Measurements from ENCODE around the gene NAALADL1.
"Not testable (repeated sequence)": the region's sequence is repeated elsewhere in the genome, so short reads cannot be mapped to it uniquely, and the experiment has no call there.

Gene NAALADL1

DNA sequence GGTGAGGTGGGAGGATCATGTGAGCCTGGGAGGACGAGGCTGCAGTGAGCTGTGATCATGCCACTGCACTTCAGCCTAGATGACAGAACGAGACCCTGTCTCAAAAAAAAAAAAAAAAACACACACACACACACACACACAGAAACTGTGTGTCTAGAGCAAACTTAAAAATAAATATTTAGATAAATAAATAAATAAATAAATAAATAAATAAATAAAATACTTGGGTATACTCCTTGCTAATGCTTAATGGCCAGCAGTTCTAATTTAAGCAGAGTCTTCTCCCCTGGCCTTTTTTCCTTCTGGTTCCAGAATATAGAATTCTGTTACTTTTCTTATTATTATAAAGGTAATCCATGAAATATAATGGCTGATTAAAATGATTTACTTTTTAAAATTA is 49.5 kb downstream of the NAALADL1 start:
- DNase-seq = no peak

DNA sequence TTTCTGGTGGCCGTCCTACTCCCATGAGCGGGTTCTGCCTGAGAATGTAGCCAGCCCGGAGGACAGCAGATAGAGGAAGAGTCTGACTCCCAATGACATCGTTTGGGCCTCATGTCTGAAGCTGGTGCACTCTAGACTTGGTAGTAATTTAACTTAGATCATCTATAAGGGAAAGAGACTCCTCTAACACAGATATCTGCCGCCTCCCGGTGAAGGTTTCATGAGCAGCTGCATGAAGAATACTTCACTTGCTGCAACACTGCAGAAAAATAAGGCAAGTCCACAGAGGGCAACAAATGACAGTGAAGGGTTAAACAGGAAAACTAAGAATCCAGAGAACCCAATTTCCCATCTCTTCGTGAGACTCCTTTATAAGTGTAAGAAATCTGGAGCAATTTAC is 50.3 kb downstream of the NAALADL1 start:
- DNase-seq = no peak

DNA sequence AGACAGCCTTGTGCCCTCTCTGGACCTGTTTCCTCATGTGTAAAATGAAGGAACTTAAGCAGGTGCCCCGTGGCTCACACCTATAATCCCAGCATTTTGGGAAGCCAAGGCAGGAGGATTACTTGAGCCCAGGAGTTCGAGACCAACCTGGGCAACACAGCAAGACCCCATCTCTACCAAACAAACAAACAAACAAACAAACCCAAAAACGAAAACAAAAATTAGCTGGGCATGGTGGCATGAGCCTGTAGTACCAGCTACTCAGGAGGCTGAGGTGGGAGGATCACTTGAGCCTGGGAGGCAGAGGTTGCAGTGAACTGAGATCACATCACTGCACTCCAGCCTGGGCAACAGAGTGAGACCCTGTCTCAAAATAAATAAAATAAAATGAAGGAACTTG is 54.4 kb downstream of the NAALADL1 start:
- not testable (repeated sequence) for DNase-seq

DNA sequence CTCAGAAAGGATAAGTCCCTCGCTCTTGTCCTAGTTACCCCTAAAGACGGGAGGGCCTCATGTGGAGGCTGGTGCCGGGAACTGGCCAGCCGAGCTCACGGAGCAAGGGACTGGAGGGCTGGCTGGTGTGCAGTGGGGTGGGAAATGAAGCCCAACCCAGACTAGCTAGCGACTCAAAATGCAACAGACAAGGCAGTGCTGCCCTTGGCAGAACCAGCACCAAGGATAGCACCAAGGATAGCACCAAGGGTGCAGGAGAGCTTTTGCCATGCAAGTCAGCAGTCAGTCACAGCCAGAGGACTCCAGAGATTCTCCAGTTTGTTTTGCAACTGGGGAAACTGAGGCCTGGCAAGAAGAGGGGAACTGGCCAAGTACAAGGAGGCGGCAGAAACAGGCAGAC is 55.1 kb downstream of the NAALADL1 start:
- no peak for DNase-seq

DNA sequence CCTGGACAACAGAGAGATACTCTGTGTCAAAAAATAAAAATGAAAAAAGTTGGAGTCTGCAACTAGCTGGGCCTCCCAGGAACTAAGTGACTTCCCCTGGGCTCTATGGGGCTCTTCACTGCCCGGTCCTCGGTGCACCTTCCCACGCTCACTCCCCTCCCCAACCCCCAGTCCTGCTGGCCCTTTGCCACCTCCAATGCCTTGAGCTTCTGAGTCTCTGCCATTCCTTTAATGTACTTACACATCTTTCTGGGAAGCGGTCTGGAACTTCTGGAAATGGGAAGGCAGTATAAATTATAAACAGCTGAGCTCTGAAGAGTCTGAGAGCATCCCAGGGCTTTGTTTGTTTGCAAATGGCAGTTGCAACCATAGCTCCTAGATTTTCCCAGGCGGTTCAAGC is 55.6 kb downstream of the NAALADL1 start:
- no peak for DNase-seq

DNA sequence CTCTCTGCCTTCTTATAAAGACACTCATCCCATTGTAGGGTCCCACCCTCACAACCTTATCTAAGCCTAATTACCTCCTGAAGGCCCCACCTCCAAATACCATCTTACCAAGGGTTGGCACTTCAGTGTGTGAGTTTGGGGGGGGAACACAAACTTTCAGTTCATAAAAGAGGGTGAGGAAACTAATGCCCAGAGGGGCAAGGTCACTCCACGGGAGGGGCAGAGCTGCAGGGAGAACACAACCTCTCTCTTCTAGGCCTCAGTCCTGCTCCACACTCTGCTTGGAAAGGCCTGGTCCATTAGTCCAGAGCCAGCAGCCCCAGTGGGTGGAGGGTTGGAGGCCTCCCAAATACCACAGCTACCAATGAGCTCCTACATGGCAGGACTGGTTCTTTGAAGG is 58.9 kb downstream of the NAALADL1 start:
- no peak for DNase-seq

DNA sequence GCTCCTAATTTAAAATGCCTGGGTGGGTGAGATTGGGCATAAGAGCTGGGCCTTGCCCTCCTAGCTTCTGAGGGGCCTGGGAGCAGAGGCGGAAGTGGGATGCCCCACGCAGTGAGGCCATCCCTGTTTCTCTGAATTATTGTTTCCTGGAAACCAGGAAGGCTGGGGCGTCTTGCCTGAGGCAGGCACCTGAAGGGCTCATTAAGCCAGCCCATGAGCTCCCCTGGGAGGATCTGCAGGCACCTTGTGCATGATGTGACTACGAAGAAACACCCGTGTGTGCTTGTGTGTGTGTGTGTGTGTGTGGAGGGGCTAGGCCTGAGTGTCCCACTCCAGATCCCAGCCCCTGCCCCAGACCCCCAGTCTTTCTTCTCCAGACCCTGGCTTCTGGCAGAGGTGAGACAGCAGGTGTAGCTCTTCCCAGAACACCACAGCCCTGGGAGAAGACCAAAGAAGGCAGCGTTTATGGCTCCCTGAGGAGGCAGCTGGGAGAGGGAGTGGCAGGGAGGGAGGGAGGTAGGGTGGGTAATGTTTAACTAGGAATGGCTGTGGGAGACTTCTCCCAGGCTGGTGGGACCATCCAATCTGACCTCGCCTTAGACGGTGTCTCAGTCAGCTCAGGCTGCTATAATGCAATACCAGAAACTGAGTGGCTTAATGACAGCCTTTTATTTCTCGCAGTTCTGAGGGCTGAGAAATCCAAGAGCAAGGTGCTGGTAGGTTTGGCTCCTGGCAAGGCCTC is 59.5 kb downstream of the NAALADL1 start:
- DNase-seq = no peak

DNA sequence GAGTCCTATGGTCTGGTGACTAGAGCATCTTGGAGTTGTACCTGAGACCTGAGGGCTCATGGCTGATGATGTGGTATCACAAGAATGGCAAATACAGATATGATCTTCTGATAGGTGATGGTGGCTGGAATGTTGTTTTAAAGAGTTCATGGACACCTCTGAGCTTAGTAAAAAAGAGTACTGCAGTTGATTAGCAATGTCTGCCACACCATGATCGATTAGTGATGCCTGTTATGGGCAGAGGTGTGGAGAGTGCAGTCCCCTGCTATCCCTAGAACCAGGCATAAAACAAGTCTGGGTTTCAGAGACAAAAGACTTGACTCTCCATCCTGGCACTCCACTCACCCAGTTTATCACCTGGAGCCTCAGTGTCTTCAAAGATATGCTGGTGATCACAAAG is 60.2 kb downstream of the NAALADL1 start:
- no peak for DNase-seq

DNA sequence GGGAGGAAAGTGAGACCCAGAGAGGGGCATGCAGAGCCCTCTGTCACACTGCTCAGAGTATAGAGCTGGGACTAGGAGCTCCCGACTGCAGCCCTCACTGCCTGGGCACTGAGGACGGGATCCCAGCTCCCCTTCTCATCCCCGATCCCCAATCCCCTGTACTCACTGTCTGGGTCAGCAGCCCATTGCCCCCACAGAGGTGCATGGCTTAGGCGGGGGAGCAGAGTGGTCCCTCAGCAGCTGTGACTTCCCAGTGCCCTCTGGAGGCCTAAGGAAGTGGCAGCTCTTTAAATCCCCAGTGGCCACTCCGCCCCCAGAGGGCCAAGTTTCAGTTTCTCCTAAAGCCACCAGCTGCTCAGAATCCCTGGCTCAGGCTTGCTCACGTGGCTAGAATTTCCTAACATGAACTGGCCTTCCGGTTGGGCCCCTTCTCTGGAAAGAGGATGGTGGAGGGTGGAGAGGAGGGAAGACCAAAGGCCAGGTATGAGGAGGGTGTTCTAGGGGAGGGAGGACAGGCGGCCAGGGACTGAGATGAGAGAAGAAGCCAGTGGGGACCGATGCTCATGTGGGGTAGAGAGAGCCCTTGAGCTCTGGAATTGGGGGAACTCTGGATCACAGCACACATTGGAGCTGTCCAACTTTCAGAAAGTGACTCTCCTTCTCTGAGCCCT is 61.5 kb downstream of the NAALADL1 start, which contains the start of gene BATF2:
Gene BATF2, minus strand, starts transcription at position 262 of the 671 bp plus-strand sequence. Its CDS starts 57 bp downstream, at position 205.
- no peak for DNase-seq

DNA sequence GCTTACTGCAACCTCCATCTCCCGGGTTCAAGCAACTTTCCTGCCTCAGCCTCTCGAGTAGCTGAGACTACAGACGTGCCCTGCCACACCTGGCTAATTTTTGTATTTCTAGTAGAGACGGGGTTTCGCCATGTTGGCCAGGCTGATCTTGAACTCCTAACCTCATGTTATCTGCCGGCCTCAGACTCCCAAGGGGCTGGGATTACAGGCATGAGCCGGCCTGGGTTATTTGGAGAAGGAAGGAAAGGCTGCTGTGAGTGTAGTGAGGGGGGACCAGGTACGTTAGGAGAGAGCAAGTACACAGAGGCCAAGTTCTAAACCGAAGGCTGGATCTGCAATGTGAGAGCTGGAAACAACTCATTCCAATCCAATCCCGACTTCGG is 62.0 kb downstream of the NAALADL1 start:
- DNase-seq = no peak
